NCI-H460 (cell line): ENCODE measurements around the gene NRIP1. TPM values are rescaled to one million over a fixed set of nuclear protein-coding genes. Genes with fewer than 3 reads are reported as not detected.

ENCODE experiments used
- DNase-seq: peaks from one replicate; pipeline ENCODE4 v3.0.0-alpha.2; 2016; ENCODE audit warnings: low read depth; ENCODE audit errors: extremely low read depth
- polyA plus RNA-seq: library from polyadenylated mRNA; depleted of rRNA; stranded (reverse); fragments of >200 nt; gene quantifications from 2 replicates; pipeline ENCODE4 v1.2.3, GENCODE V29; 2014; cell fraction: nucleus; rRNA removed
- total RNA-seq: library from RNA; depleted of rRNA; stranded (reverse); fragments of >200 nt; shearing (Covaris generic); gene quantifications from 2 replicates; pipeline ENCODE4 v1.2.3, GENCODE V29; 2014; rRNA removed

The NRIP1 gene
- 15.3 and 17.0 TPM in 2 replicates for total RNA-seq
- 7.5 and 9.4 TPM in 2 replicates for polyA plus RNA-seq

- peak; percentile 69 for DNase-seq
Observed at GRCh38 chr21:15064576-15065391, at the start of gene NRIP1. Gene NRIP1, minus strand, starts transcription at chr21:15065000. Its CDS starts 96,808 bp downstream, at chr21:14968192.

GRCh38 chr21:15112858-15113257 lies 48.1 kb upstream of the NRIP1 start:
- DNase-seq, result no peak

- no peak for DNase-seq
Observed at GRCh38 chr21:15108801-15109200, 44.0 kb upstream of the NRIP1 start.

- no peak for DNase-seq
Observed at GRCh38 chr21:15104470-15104869, 39.7 kb upstream of the NRIP1 start.

GRCh38 chr21:15098908-15099307 lies 34.1 kb upstream of the NRIP1 start:
- DNase-seq, result no peak

GRCh38 chr21:15098181-15098580 lies 33.4 kb upstream of the NRIP1 start:
- DNase-seq, result no peak

GRCh38 chr21:15097580-15097979 lies 32.8 kb upstream of the NRIP1 start:
- no peak for DNase-seq

DNA sequence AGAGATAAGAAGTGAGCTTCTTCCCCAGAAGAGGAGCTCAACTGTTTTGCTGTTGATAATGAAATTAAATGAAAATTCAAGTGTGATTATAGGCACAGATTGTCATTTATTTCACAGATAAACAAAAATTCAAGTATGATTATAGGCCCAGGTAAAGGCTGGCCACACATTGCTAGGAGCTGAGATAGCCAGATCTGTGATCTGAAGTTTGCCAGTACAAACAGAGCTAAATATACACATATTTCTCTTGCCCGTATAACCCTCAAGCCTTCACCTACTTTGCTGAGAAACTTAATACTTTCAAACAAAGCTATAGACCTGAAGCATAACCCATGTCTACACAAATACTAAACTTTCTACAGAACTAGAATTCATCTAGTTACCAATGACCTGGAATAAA lies 31.3 kb upstream of the NRIP1 start:
- no peak for DNase-seq

DNA sequence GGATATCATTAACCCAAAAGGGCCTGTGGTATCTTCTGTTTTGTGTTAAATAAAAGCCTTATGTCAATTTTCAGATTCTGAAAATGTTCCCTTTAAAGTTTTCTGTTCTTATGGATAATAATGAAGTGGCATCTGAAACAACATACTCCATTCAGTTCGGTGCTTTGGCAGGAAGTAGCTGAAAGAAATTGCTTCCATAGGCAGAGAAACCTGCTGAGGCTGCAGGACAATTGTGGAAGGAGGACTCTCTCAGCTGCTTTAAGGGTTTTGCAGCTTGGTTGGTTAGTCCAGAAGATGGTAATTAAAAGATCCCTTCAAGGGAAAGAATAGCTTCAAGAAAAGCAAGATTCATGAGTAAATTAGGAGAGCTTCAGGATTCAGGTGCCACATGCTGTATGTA lies 30.5 kb upstream of the NRIP1 start:
- DNase-seq, result no peak

GRCh38 chr21:15094706-15095105 lies 29.9 kb upstream of the NRIP1 start:
- no peak for DNase-seq

DNA sequence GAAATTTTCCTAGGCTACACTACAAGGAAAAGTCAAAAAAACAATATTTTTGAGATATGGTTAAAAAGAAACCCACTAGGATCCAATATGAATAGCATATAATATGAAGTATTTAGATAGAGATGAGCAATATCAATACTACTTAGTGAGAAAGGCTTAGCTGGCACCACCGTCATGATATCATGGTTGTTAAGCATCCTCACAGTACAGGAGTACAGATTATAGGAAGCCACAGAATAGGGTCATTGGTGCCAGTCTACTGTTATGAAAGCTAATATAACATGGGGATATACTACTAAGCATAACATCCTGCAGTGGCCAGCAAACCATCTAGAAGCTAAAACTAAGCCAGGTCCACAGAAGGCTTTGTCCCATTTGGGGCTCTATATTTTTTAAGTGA lies 28.4 kb upstream of the NRIP1 start:
- no peak for DNase-seq

DNA sequence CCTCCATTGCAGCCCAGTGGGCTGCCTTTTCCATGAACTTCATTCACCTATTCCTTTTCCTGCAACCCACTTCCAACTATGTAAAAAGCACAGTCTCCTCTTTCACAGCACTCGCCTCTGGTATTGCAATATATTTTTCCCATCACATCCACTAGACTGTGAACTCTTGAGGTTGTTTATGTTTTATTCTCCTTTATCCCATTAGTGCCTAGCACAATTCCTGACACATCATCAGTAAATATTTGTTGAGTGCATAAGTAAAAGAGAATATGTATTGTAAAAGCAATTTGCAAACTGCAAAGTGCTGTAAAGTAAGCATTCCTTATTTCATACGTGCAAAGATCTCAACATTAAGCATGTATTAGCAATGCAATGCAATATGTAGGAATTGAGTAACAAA lies 27.9 kb upstream of the NRIP1 start:
- DNase-seq, result no peak

GRCh38 chr21:15090390-15090789 lies 25.6 kb upstream of the NRIP1 start:
- no peak for DNase-seq

- DNase-seq, result no peak
Observed at GRCh38 chr21:15088488-15088887, 23.7 kb upstream of the NRIP1 start.

DNA sequence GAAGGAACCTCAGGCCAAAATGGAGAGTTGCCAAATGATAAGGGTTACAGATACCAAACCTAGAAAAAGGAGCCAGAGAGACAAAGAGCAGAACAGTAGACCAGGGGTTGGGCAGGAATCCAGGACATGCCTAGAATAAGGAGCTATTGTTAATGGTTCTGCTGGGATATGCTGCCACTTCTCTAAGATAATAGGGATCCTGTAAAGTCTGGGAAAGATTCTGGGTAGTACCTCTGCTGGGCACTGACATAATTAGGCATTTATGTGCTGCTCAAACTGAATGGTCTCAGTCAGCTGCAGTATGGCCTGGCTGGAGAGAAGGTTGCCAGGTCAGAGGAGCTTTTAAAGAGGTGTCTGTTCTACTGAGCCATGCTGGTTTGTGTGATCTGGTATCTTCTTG lies 19.9 kb upstream of the NRIP1 start:
- DNase-seq, result no peak

- no peak for DNase-seq
Observed at GRCh38 chr21:15080526-15080925, 15.7 kb upstream of the NRIP1 start.

DNA sequence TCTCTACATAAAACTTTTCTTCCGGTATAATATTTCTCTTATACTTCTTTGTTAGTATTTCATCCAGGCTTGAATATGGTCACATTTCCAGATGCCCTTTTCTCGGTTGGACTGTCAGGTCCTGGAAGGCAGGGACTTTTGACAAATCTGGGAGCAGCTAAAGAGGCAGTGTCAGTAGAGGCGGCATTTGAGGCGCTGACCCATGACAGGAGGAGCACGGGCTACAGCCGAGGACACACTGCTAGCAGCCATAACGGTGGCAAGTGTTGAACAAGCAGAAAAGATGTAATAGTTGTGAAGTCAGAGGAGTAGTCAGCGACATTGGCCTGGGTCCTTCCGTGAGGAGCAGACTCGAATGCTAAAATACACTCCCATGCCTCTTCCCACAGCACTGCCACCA lies 14.5 kb upstream of the NRIP1 start:
- DNase-seq, result no peak

DNA sequence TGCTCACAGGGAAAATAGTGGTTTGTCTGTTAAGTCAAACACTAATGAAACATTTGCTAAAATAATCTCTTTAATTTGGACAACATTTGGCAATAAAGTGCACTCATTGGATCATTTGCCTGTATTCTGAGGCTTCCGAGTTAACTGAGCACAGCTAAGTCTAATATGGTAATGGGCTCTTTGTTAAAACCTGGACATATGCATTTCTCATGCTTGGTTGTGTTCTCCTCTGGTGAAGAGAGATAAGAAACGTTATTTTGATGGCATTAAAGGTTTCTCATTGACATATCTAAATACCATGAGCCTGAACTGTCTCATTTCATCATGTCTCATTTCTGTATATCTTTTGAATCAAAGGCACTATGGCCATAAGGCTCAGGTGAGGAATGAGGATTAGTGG lies 13.4 kb upstream of the NRIP1 start:
- no peak for DNase-seq

GRCh38 chr21:15077529-15078145 lies 12.8 kb upstream of the NRIP1 start:
- no peak for DNase-seq

GRCh38 chr21:15076730-15077129 lies 11.9 kb upstream of the NRIP1 start:
- no peak for DNase-seq

DNA sequence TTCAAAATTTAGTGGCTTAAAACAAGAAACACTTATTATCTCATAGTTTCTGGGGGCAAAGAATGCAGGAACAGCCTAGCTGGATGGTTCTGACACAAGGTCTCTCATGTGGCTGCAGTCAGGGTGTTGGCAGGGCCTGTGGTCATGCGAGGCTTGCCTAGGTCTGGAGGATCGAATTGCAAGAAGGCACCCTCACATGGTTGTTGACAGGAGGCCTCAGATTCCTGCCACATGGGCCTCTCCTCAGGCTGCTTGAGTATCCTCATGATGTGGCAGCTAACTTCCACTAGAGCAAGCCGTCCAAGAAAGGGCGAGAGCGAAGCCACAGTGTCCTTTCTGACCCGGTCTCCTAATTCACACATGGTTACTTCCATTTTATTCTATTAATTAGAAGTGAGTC lies 6.2 kb upstream of the NRIP1 start:
- DNase-seq, result no peak

DNA sequence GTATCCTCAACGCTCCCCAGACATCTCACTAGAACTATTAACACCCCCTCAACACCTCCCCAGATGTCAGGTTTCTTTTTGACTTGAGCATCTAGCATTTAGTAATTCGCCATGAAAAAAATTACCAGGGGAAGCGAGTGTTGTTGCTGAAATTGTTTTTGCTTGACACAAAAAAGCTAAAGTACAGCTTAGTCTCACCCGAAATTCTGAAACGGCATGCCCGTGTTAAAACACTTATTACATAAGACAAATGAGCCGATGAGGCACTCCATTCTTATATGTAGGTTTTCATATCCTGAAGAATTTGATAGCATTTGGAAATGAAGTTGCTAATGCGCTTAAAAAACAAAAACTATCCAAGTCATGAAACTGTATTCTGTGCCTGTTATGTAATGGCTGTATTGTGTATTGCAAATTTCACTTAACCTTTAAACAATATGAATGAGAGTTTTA lies 1.3 kb upstream of the NRIP1 start:
- DNase-seq, result no peak
